DND-41 (cell line): Measurements from ENCODE around the gene CENPB.

Experiments
- ATAC-seq: fragments of 200-7000 bp; cut with Tn5 transposase; 3 replicates; pipeline ENCODE4 v1.9.1; 2021; ENCODE audit warnings: low read depth; ENCODE audit not compliant: insufficient read depth
- DNase-seq: peaks from one replicate; pipeline ENCODE4 v3.0.0-alpha.2; 2020
- H2AFZ ChIP-seq: 2 replicates; pipeline ENCODE4 v1.6.0; 2012; ENCODE audit warnings: low read depth, low read length
- H3K27ac ChIP-seq: 2 replicates; pipeline ENCODE4 v1.5.1; 2012; ENCODE audit warnings: low read length, inconsistent platforms
- H3K27me3 ChIP-seq: fragments of 200-600 bp; sonication (generic); 2 replicates; pipeline ENCODE4 v1.6.0; 2012; ENCODE audit warnings: low read length, mild to moderate bottlenecking, inconsistent platforms; ENCODE audit not compliant: insufficient read depth, poor library complexity
- H3K36me3 ChIP-seq: 2 replicates; pipeline ENCODE4 v1.5.1; 2012; ENCODE audit warnings: low read length, inconsistent platforms; ENCODE audit not compliant: insufficient read depth
- H3K4me1 ChIP-seq: 2 replicates; pipeline ENCODE4 v1.5.1; 2012; ENCODE audit warnings: mild to moderate bottlenecking, low read length; ENCODE audit not compliant: insufficient read depth
- H3K4me2 ChIP-seq: 2 replicates; pipeline ENCODE4 v1.6.0; 2012; ENCODE audit warnings: mild to moderate bottlenecking, moderate library complexity, low read length, inconsistent platforms; ENCODE audit not compliant: insufficient read depth
- H3K4me3 ChIP-seq, 2 experiments: fragments of 200-600 bp in 1 of 2; shearing (Covaris generic) in 1 of 2; 2 replicates each; pipeline ENCODE4 v1.5.1; 2012 to 2016; ENCODE audit warnings: inconsistent platforms in 2 of 2, low read length in 2 of 2, mild to moderate bottlenecking in 2 of 2, low read depth in 1 of 2, moderate library complexity in 1 of 2
- H3K79me2 ChIP-seq: 2 replicates; pipeline ENCODE4 v1.6.0; 2012; ENCODE audit warnings: low read length, inconsistent platforms; ENCODE audit not compliant: insufficient read depth
- H3K9ac ChIP-seq: 2 replicates; pipeline ENCODE4 v1.6.0; 2012; ENCODE audit warnings: low read depth, mild to moderate bottlenecking, inconsistent platforms, low read length, moderate library complexity
- H3K9me3 ChIP-seq: 2 replicates; pipeline ENCODE4 v1.5.1; 2012; ENCODE audit warnings: low read length, moderate library complexity, mild to moderate bottlenecking, inconsistent platforms; ENCODE audit not compliant: insufficient read depth, severe bottlenecking
- H4K20me1 ChIP-seq: 2 replicates; pipeline ENCODE4 v1.6.0; 2012; ENCODE audit warnings: low read length; ENCODE audit not compliant: insufficient read depth
- EZH2 ChIP-seq: IDR thresholded peaks from 3 replicates; pipeline ENCODE4 v1.6.1; 2012; ENCODE audit warnings: borderline replicate concordance, low read depth, mild to moderate bottlenecking, moderate library complexity, low read length, inconsistent platforms; ENCODE audit not compliant: severe bottlenecking
- TF ChIP-seq, protein P1 (sequence below): IDR thresholded peaks from 2 replicates; pipeline ENCODE4 v1.5.1; 2012; ENCODE audit warnings: borderline replicate concordance, low read length, moderate library complexity, mild to moderate bottlenecking; ENCODE audit not compliant: poor library complexity, severe bottlenecking; ENCODE audit errors: extremely low read depth

The CENPB gene

DNA sequence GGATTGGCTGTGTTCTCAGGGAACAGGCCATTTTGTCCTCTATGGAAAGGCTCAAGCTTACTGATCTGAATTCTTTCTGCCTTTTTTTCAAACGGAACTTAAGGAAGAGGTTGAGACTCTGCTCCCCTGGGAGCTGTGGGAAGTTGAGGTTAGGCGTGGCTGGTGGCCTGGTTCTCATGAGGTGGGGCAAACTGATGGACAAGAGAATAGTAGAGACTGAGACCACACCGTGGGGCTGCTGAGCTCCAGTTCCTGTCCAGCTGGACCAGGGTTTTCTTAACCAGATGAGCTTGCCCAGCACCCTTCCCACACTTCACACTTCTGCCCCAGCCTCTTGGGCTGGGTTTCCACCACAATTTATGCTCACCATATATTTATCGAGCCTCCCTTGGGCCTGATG is 39.9 kb upstream of the CENPB start:
- Histone ChIP-seq H3K9ac (no peak overlapping the region), H4K20me1 (no peaks in the 10 kb centered on the region), H3K27ac (no peak overlapping the region), H3K4me1 (peaks cover 7% of the 10 kb centered on the region), H3K4me2 (no peak overlapping the region), H3K79me2 (peaks cover 7% of the 10 kb centered on the region), H3K27me3 (no peaks in the 10 kb centered on the region), H3K4me3 (no peak overlapping the region), H2AFZ (no peak overlapping the region), H3K36me3 (peaks cover 48% of the 10 kb centered on the region), H3K9me3 (no peaks in the 10 kb centered on the region)
- TF ChIP-seq EZH2 = no peak
- TF ChIP-seq, protein P1, sequence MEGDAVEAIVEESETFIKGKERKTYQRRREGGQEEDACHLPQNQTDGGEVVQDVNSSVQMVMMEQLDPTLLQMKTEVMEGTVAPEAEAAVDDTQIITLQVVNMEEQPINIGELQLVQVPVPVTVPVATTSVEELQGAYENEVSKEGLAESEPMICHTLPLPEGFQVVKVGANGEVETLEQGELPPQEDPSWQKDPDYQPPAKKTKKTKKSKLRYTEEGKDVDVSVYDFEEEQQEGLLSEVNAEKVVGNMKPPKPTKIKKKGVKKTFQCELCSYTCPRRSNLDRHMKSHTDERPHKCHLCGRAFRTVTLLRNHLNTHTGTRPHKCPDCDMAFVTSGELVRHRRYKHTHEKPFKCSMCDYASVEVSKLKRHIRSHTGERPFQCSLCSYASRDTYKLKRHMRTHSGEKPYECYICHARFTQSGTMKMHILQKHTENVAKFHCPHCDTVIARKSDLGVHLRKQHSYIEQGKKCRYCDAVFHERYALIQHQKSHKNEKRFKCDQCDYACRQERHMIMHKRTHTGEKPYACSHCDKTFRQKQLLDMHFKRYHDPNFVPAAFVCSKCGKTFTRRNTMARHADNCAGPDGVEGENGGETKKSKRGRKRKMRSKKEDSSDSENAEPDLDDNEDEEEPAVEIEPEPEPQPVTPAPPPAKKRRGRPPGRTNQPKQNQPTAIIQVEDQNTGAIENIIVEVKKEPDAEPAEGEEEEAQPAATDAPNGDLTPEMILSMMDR = no peak
- ATAC-seq = no peak
- DNase-seq = no peak

DNA sequence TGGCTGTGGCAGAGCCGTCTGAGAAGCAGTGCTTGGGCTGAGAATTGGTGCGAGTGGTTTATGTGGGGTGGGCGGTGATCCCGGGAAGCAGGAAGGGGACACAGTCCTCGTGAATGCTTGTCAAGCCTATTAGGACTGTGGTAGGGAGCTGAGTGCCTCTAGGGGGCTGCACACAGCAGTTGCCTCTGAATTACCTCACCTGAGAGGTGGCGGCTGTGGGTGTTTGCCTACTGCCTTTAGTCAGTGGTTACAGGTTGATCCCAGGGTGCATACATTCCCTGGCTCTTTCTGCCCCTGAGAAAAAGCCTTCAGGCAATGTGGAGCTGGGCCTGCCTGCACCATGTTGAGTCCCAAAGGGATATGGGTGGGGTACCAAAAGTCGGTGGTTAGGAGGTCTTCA is 39.0 kb upstream of the CENPB start:
- DNase-seq = no peak
- Histone ChIP-seq H3K4me2 (no peak overlapping the region), H3K9ac (no peak overlapping the region), H3K4me3 (no peak overlapping the region), H3K27me3 (no peaks in the 10 kb centered on the region), H4K20me1 (no peaks in the 10 kb centered on the region), H3K27ac (no peak overlapping the region), H2AFZ (no peak overlapping the region), H3K36me3 (peaks cover 48% of the 10 kb centered on the region), H3K79me2 (peaks cover 15% of the 10 kb centered on the region), H3K9me3 (no peaks in the 10 kb centered on the region), H3K4me1 (peaks cover 12% of the 10 kb centered on the region)
- no peak for ATAC-seq
- no peak for TF ChIP-seq EZH2
- TF ChIP-seq, protein P1 = no peak

DNA sequence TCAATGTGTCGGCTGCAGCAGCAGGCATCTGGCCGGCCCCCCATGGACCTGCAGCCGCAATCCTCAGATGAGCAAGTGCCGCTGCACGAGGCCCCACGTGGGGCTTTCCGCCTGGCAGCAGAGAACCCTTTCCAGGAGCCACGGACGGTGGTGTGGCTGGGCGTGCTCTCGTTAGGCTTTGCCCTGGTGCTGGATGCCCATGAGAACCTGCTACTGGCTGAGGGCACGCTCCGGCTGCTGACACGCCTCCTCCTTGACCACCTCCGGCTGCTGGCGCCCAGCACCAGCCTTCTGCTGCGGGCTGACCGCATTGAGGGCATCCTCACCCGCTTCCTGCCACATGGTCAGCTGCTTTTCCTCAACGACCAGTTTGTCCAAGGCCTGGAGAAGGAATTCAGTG is 37.3 kb upstream of the CENPB start:
- Histone ChIP-seq H3K27me3 (no peaks in the 10 kb centered on the region), H3K4me2 (no peak overlapping the region), H3K4me1 (peaks cover 23% of the 10 kb centered on the region), H3K27ac (no peak overlapping the region), H3K79me2 (peaks cover 18% of the 10 kb centered on the region), H3K4me3 (no peak overlapping the region), H3K9me3 (no peaks in the 10 kb centered on the region), H3K36me3 (peaks cover 48% of the 10 kb centered on the region), H3K9ac (no peak overlapping the region), H4K20me1 (no peaks in the 10 kb centered on the region), H2AFZ (no peak overlapping the region)
- ATAC-seq (no peak), DNase-seq (no peak)
- TF ChIP-seq, protein P1 = no peak
- no peak for TF ChIP-seq EZH2

DNA sequence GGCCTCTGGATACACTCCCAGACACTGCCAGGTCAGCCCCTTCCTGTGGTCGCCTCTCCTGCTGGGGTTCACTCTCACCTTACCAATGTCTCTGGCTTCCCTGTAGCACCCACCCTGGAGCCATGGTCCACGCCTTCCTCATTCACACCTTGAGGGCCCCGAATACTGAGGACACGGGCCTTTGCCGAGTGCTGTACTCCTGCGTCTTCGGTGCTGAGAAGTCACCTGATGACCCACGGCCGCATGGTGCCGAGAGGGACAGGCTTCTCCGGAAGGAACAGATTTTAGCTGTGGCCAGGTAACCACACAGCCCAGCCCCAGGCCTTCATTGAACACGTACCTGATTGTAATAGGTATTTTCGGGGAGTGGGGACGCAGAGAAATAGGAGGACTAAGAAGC is 35.5 kb upstream of the CENPB start:
- no peaks in the 10 kb centered on the region for H4K20me1 ChIP-seq
- H2AFZ ChIP-seq = no peak overlapping the region
- ATAC-seq (no peak), DNase-seq (no peak)
- no peak overlapping the region for H3K9ac ChIP-seq
- H3K27me3 ChIP-seq = no peaks in the 10 kb centered on the region
- H3K9me3 ChIP-seq = no peaks in the 10 kb centered on the region
- H3K4me2 ChIP-seq = peak overlapping the region; percentile 67; the same call in 1 of the 2 replicates
- no peak overlapping the region for H3K27ac ChIP-seq
- H3K4me1 ChIP-seq = peaks cover 31% of the 10 kb centered on the region
- peaks cover 18% of the 10 kb centered on the region for H3K79me2 ChIP-seq
- H3K36me3 ChIP-seq = peaks cover 47% of the 10 kb centered on the region
- no peak overlapping the region for H3K4me3 ChIP-seq
- TF ChIP-seq, protein P1 = no peak
- TF ChIP-seq EZH2 = no peak
